ENCODE data around the gene PHF1.

Gene PHF1

GRCh38 chr6:33424855-33425667 is 14.2 kb downstream of the PHF1 start:
- H3K4me3 ChIP-seq (ENCODE audit: low read length), result peak overlapping the region; percentile 72
- DNase-seq (ENCODE audit: low read depth), result no peak
- TF ChIP-seq CTCF (conservative IDR thresholded peaks at IDR 0.05; ENCODE audit: low read length), result no peak

- TF ChIP-seq CTCF (conservative IDR thresholded peaks at IDR 0.05; ENCODE audit: low read length), result peak; percentile 62
- H3K4me3 ChIP-seq (ENCODE audit: low read length), result peak overlapping the region; percentile 72
- peak; percentile 74 for DNase-seq (ENCODE audit: low read depth)
Observed at GRCh38 chr6:33425668-33426577, 15.1 kb downstream of the PHF1 start.

- DNase-seq (ENCODE audit: low read depth), result no peak
- peak overlapping the region; percentile 76 for H3K4me3 ChIP-seq (ENCODE audit: low read length)
- TF ChIP-seq CTCF (conservative IDR thresholded peaks at IDR 0.05; ENCODE audit: low read length), result no peak
Observed at GRCh38 chr6:33426590-33427511, 16.0 kb downstream of the PHF1 start.

GRCh38 chr6:33427585-33428223 is 16.9 kb downstream of the PHF1 start:
- peak overlapping the region; percentile 76 for H3K4me3 ChIP-seq (ENCODE audit: low read length)
- TF ChIP-seq CTCF (conservative IDR thresholded peaks at IDR 0.05; ENCODE audit: low read length), result 0 out of 2 replicates have a peak, but pooled peaks have one; percentile 7
- no peak for DNase-seq (ENCODE audit: low read depth)

- peak overlapping the region; percentile 59 for H3K4me3 ChIP-seq (ENCODE audit: low read length)
- no peak for DNase-seq (ENCODE audit: low read depth)
- TF ChIP-seq CTCF (conservative IDR thresholded peaks at IDR 0.05; ENCODE audit: low read length), result peak; percentile 43
Observed at GRCh38 chr6:33428224-33428965, 17.6 kb downstream of the PHF1 start.
